Testis (tissue), 2 donors: Measurements from ENCODE around the gene TRIO.

Source experiments
- POLR2A ChIP-seq: fragments of 450-650 bp; IDR thresholded peaks from one replicate; pipeline ENCODE4 v1.6.1; 2017; ENCODE audit warnings: antibody characterized with exemption, mild to moderate bottlenecking, moderate library complexity
- TF ChIP-seq, protein P1 (sequence below), 3 experiments: fragments of 450-650 bp in 2 of 3; fragments of 200-600 bp in 1 of 3; sonication (generic) in 1 of 3; IDR thresholded peaks; one replicate each; pipeline ENCODE4 v1.5.1; 2016 to 2019; ENCODE audit warnings: antibody characterized with exemption in 3 of 3, mild to moderate bottlenecking in 2 of 3, moderate library complexity in 1 of 3

DNA sequence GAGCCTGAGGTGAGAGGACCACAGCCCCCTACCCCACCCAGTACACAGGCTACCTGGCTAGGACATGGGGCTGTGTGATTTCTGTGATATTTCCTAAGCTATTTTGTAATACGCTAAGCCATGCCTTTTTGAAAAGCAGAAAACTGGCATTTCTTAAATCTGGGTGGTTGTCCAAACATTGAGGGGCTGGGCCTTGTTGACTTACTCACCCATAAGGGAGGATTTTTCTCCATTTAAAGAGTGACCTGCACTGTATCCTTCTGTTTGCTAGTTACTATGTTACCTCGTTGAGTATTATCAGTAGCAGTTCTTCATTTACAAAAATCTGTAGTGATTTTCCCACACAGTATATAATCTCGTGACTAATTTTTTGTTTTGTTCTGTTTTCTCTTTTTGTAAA is 321.0 kb downstream of the TRIO start:
- TF ChIP-seq POLR2A, result no peak
- TF ChIP-seq, protein P1, sequence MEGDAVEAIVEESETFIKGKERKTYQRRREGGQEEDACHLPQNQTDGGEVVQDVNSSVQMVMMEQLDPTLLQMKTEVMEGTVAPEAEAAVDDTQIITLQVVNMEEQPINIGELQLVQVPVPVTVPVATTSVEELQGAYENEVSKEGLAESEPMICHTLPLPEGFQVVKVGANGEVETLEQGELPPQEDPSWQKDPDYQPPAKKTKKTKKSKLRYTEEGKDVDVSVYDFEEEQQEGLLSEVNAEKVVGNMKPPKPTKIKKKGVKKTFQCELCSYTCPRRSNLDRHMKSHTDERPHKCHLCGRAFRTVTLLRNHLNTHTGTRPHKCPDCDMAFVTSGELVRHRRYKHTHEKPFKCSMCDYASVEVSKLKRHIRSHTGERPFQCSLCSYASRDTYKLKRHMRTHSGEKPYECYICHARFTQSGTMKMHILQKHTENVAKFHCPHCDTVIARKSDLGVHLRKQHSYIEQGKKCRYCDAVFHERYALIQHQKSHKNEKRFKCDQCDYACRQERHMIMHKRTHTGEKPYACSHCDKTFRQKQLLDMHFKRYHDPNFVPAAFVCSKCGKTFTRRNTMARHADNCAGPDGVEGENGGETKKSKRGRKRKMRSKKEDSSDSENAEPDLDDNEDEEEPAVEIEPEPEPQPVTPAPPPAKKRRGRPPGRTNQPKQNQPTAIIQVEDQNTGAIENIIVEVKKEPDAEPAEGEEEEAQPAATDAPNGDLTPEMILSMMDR (IDR thresholded peaks at IDR 0.05), result no peak
